Measurements from ENCODE around the gene CPNE7.

The CPNE7 gene

GRCh38 chr16:89602952-89603590 lies 27.5 kb downstream of the CPNE7 start:
- DNase-seq (ENCODE audit: low read depth, low spot score): no peak

- DNase-seq (ENCODE audit: low read depth, low spot score): no peak
Measured at GRCh38 chr16:89604764-89605163, 29.2 kb downstream of the CPNE7 start.

- no peak for DNase-seq (ENCODE audit: low read depth, low spot score)
Measured at GRCh38 chr16:89605186-89605970, 29.8 kb downstream of the CPNE7 start.

- no peak for DNase-seq (ENCODE audit: low read depth, low spot score)
Measured at GRCh38 chr16:89606006-89606405, 30.4 kb downstream of the CPNE7 start.

GRCh38 chr16:89607453-89607852 lies 31.9 kb downstream of the CPNE7 start:
- DNase-seq (ENCODE audit: low read depth, low spot score): no peak

- DNase-seq (ENCODE audit: low read depth, low spot score): no peak
Measured at GRCh38 chr16:89607937-89608740, 32.6 kb downstream of the CPNE7 start.

- DNase-seq (ENCODE audit: low read depth, low spot score): no peak
Measured at GRCh38 chr16:89610108-89610453, 34.5 kb downstream of the CPNE7 start.

GRCh38 chr16:89612415-89613166 lies 37.0 kb downstream of the CPNE7 start:
- no peak for DNase-seq (ENCODE audit: low read depth, low spot score)

GRCh38 chr16:89613231-89613953 lies 37.8 kb downstream of the CPNE7 start, which contains the start of gene DPEP1:
TSS of gene DPEP1 (plus strand) at chr16:89613642. CDS start at chr16:89630411, 16,769 bp downstream.
- no peak for DNase-seq (ENCODE audit: low read depth, low spot score)

GRCh38 chr16:89613954-89614459 lies 38.4 kb downstream of the CPNE7 start:
- no peak for DNase-seq (ENCODE audit: low read depth, low spot score)

GRCh38 chr16:89615176-89615575 lies 39.6 kb downstream of the CPNE7 start:
- DNase-seq (ENCODE audit: low read depth, low spot score): no peak

GRCh38 chr16:89615596-89616090 lies 40.1 kb downstream of the CPNE7 start:
- no peak for DNase-seq (ENCODE audit: low read depth, low spot score)

- no peak for DNase-seq (ENCODE audit: low read depth, low spot score)
Measured at GRCh38 chr16:89616623-89617022, 41.1 kb downstream of the CPNE7 start.

GRCh38 chr16:89617036-89617435 lies 41.5 kb downstream of the CPNE7 start:
- DNase-seq (ENCODE audit: low read depth, low spot score): no peak

- no peak for DNase-seq (ENCODE audit: low read depth, low spot score)
Measured at GRCh38 chr16:89618109-89618998, 42.8 kb downstream of the CPNE7 start.

GRCh38 chr16:89619840-89620239 lies 44.3 kb downstream of the CPNE7 start:
- DNase-seq (ENCODE audit: low read depth, low spot score): no peak

GRCh38 chr16:89620406-89620841 lies 44.9 kb downstream of the CPNE7 start:
- no peak for DNase-seq (ENCODE audit: low read depth, low spot score)

- no peak for DNase-seq (ENCODE audit: low read depth, low spot score)
Measured at GRCh38 chr16:89621136-89621697, 45.7 kb downstream of the CPNE7 start.
